Measurements from ENCODE around the gene KRTAP23-1. TPM values are rescaled to one million over a fixed set of nuclear protein-coding genes. Genes with fewer than 3 reads are reported as not detected.

KRTAP23-1 gene, protein sequence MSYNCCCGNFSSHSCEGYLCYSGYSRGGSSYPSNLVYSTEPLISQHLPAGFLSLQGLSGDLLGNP
- total RNA-seq (not detected), polyA plus RNA-seq (not detected), total RNA-seq (not detected)

GRCh38 chr21:30348506-30348905, at the start of gene KRTAP23-1:
Gene KRTAP23-1 (minus strand): TSS chr21:30348606. CDS start chr21:30348606, 0 bp downstream.
- Histone ChIP-seq H3K36me3 (ENCODE audit: control insufficient read depth in 2 of 3, insufficient read depth in 3 of 3, low read length in 3 of 3) (no peaks in the 10 kb centered on the region), H3K9me3 (ENCODE audit: control insufficient read depth in 2 of 3, low read length in 3 of 3) (no peaks in the 10 kb centered on the region), H3K4me1 (ENCODE audit: control insufficient read depth in 2 of 2, insufficient read depth in 2 of 2, low read length in 2 of 2) (no peaks in the 10 kb centered on the region), H3K4me3 (ENCODE audit: low read length) (no peak within 1 kb of the TSS), H3K27me3 (ENCODE audit: control insufficient read depth in 2 of 2, insufficient read depth in 2 of 2, low read length in 2 of 2) (no peaks in the 10 kb centered on the region), H3K27ac (ENCODE audit: low read depth, low read length) (no peak within 1 kb of the TSS)
- Mint-ChIP-seq H3K9me3 (peaks cover 0 to 4% (median 0%) of the 10 kb centered on the region in 11 donors), H3K4me1 (no peaks in the 10 kb centered on the region), H3K4me3 (no peak within 1 kb of the TSS), H3K36me3 (no peaks in the 10 kb centered on the region), H3K27ac (no peak within 1 kb of the TSS), H3K27me3 (peaks cover 0 to 13% (median 4%) of the 10 kb centered on the region in 5 donors)
- intact Hi-C loops (cut with micrococcal nuclease): no loop called here
- POLR2A ChIA-PET: no interaction called here
- ATAC-seq: no peak
- CTCF ChIA-PET: interaction anchor here (0.6 kb wide), 1 partner anchor 9 kb away, joined by 4 read pairs; no protein-coding TSS in a partner anchor
- DNase-seq: no peak

- Mint-ChIP-seq H3K4me1 (no peaks in the 10 kb centered on the region), H3K36me3 (no peaks in the 10 kb centered on the region), H3K9me3 (peaks cover 0 to 9% (median 0%) of the 10 kb centered on the region in 11 donors), H3K4me3 (no peak within 1 kb of the TSS), H3K27me3 (peaks cover 0 to 12% (median 6%) of the 10 kb centered on the region in 5 donors), H3K27ac (no peak within 1 kb of the TSS)
- no peaks in the 10 kb centered on the region for H3K36me3 ChIP-seq (ENCODE audit: control insufficient read depth in 2 of 3, insufficient read depth in 3 of 3, low read length in 3 of 3)
- H3K9me3 ChIP-seq (ENCODE audit: control insufficient read depth in 2 of 3, low read length in 3 of 3): no peaks in the 10 kb centered on the region
- intact Hi-C loops (cut with micrococcal nuclease): no loop called here
- no peaks in the 10 kb centered on the region for H3K4me1 ChIP-seq (ENCODE audit: control insufficient read depth in 2 of 2, insufficient read depth in 2 of 2, low read length in 2 of 2)
- H3K27ac ChIP-seq (ENCODE audit: low read depth, low read length): no peak within 1 kb of the TSS
- ChIA-PET POLR2A (interaction anchor here (0.6 kb wide), 1 partner anchor 20 kb away, joined by 3 read pairs; no protein-coding TSS in a partner anchor), CTCF (no interaction called here)
- no peaks in the 10 kb centered on the region for H3K27me3 ChIP-seq (ENCODE audit: control insufficient read depth in 2 of 2, insufficient read depth in 2 of 2, low read length in 2 of 2)
- H3K4me3 ChIP-seq (ENCODE audit: low read length): no peak within 1 kb of the TSS
- ATAC-seq (no peak), DNase-seq (no peak)
These were observed 47.3 kb upstream of the KRTAP23-1 start, which contains the start of gene KRTAP13-1 for GRCh38 chr21:30395731-30396130. Gene KRTAP13-1 (plus strand): TSS chr21:30396031. CDS start chr21:30396087, 56 bp downstream.

DNA sequence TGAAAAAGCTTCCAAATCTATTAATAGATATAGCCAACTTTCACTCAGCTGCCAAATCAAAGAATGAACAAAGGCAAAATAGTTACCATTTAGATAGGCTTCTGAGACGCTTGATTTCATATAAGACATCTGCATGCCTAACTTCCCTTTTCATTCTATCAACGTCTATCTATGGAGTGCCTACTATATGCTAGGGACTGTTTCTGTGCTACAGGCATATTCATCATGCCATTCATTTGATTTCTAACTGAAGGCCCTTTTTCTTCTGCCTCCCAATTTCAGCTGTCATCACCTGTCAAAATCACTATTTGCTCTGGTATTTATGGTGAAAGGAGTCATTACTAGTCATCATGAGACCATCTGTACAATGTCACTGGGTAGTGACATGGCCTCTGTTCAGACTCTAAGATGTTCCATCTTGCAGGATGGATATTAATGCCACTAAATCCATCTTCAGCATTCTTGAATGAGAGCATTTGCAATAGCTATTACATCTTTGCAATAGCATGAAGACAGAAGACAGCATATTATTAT, 43.2 kb upstream of the KRTAP23-1 start:
- peaks cover 0 to 21% (median 5%) of the 10 kb centered on the region in 11 donors for H3K9me3 Mint-ChIP-seq
- Histone ChIP-seq H3K36me3 (ENCODE audit: control insufficient read depth in 2 of 3, insufficient read depth in 3 of 3, low read length in 3 of 3) (no peaks in the 10 kb centered on the region), H3K27ac (ENCODE audit: low read depth, low read length) (no peak overlapping the region), H3K4me3 (ENCODE audit: low read length) (no peak overlapping the region), H3K27me3 (ENCODE audit: control insufficient read depth in 2 of 2, insufficient read depth in 2 of 2, low read length in 2 of 2) (no peaks in the 10 kb centered on the region), H3K4me1 (ENCODE audit: control insufficient read depth in 2 of 2, insufficient read depth in 2 of 2, low read length in 2 of 2) (no peaks in the 10 kb centered on the region), H3K9me3 (ENCODE audit: control insufficient read depth in 2 of 3, low read length in 3 of 3) (no peaks in the 10 kb centered on the region)
- intact Hi-C loops (cut with micrococcal nuclease): no loop called here
- H3K4me3 Mint-ChIP-seq: no peak overlapping the region
- H3K27ac Mint-ChIP-seq: no peak overlapping the region
- no peaks in the 10 kb centered on the region for H3K4me1 Mint-ChIP-seq
- DNase-seq (no peak), ATAC-seq (no peak)
- peaks cover 0 to 18% (median 5%) of the 10 kb centered on the region in 5 donors for H3K27me3 Mint-ChIP-seq
- ChIA-PET CTCF (no interaction called here), POLR2A (no interaction called here)
- H3K36me3 Mint-ChIP-seq: peaks cover 0 to 5% (median 0%) of the 10 kb centered on the region in 5 donors

DNA sequence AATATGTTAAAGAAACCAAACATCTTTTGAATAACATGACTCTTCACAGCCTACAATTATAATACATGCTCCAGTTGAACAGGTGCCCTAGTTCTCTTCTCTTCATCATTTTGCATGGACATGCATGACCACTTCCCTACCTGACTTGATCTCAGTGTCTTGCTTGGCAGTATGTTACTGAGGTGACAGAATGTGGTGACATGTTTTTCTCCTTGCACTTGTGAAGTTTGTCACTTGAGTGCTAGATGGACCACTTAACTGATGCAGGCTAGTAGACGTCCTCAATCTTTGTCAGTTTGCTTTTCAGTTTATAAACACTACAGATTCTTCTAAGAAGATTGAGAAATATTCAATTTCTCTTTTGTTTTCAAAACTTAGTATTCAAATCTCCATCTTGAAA, 33.8 kb upstream of the KRTAP23-1 start:
- Histone ChIP-seq H3K9me3 (ENCODE audit: control insufficient read depth in 2 of 3, low read length in 3 of 3) (no peaks in the 10 kb centered on the region), H3K4me3 (ENCODE audit: low read length) (no peak overlapping the region), H3K27me3 (ENCODE audit: control insufficient read depth in 2 of 2, insufficient read depth in 2 of 2, low read length in 2 of 2) (no peaks in the 10 kb centered on the region), H3K27ac (ENCODE audit: low read depth, low read length) (no peak overlapping the region), H3K36me3 (ENCODE audit: control insufficient read depth in 2 of 3, insufficient read depth in 3 of 3, low read length in 3 of 3) (no peaks in the 10 kb centered on the region), H3K4me1 (ENCODE audit: control insufficient read depth in 2 of 2, insufficient read depth in 2 of 2, low read length in 2 of 2) (no peaks in the 10 kb centered on the region)
- Mint-ChIP-seq H3K27me3 (peaks cover 0 to 23% (median 12%) of the 10 kb centered on the region in 5 donors), H3K36me3 (no peaks in the 10 kb centered on the region), H3K4me1 (no peaks in the 10 kb centered on the region), H3K9me3 (peaks cover 0 to 6% (median 0%) of the 10 kb centered on the region in 11 donors), H3K4me3 (no peak overlapping the region), H3K27ac (no peak overlapping the region)
- DNase-seq (no peak), ATAC-seq (no peak)
- POLR2A ChIA-PET: no interaction called here
- CTCF ChIA-PET: no interaction called here
- intact Hi-C loops (cut with micrococcal nuclease): no loop called here

DNA sequence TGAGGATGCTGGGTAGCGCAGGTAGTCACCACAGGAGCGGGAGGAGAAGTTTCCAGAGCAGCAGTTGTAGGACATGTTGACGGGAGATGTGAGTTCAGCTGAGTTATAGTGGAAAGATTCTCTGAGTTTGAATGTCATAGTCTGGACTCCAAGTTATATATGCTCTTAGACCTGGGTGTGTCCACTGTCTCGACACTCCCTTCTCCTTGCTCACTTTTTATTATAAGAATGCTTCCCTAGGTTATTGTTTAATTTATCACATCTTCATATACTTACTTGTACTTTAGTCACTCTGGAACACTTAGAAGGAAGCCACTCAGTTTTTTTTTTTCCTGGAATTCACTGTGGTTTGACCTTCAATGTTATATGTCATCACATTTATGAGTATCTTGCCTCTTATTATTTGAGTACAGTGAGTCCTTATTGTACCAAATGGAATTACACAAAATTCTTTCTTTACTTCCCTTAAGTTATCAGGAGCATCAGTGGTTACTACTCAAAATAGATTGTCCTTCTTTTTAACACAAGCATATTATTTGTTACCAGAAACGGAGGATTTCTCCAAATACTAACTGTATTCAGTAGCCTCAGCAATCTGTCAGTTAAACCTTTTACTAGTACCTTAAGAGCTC, 23.8 kb upstream of the KRTAP23-1 start, which contains the start of gene KRTAP13-2:
TSS of gene KRTAP13-2 (minus strand) at position 133 of the 632 bp plus-strand sequence. CDS start at position 75, 58 bp downstream.
- H3K36me3 ChIP-seq (ENCODE audit: control insufficient read depth in 2 of 3, insufficient read depth in 3 of 3, low read length in 3 of 3): no peaks in the 10 kb centered on the region
- Mint-ChIP-seq H3K27me3 (peaks cover 0 to 30% (median 11%) of the 10 kb centered on the region in 5 donors), H3K4me3 (no peak within 1 kb of the TSS), H3K9me3 (peaks cover 0 to 8% (median 2%) of the 10 kb centered on the region in 11 donors), H3K36me3 (no peaks in the 10 kb centered on the region), H3K27ac (no peak within 1 kb of the TSS), H3K4me1 (no peaks in the 10 kb centered on the region)
- H3K9me3 ChIP-seq (ENCODE audit: control insufficient read depth in 2 of 3, low read length in 3 of 3): no peaks in the 10 kb centered on the region
- intact Hi-C loops (cut with micrococcal nuclease): no loop called here
- H3K4me1 ChIP-seq (ENCODE audit: control insufficient read depth in 2 of 2, insufficient read depth in 2 of 2, low read length in 2 of 2): no peaks in the 10 kb centered on the region
- no peak for DNase-seq
- no peaks in the 10 kb centered on the region for H3K27me3 ChIP-seq (ENCODE audit: control insufficient read depth in 2 of 2, insufficient read depth in 2 of 2, low read length in 2 of 2)
- ChIA-PET POLR2A (no interaction called here), CTCF (no interaction called here)
- no peak for ATAC-seq
- H3K4me3 ChIP-seq (ENCODE audit: low read length): no peak within 1 kb of the TSS
- no peak within 1 kb of the TSS for H3K27ac ChIP-seq (ENCODE audit: low read depth, low read length)

- POLR2A ChIA-PET: no interaction called here
- Mint-ChIP-seq H3K27me3 (peaks cover 0 to 20% (median 8%) of the 10 kb centered on the region in 5 donors), H3K4me1 (peaks cover 0 to 4% (median 0%) of the 10 kb centered on the region in 7 donors), H3K36me3 (no peaks in the 10 kb centered on the region), H3K9me3 (peaks cover 0 to 3% (median 0%) of the 10 kb centered on the region in 11 donors), H3K27ac (no peak overlapping the region), H3K4me3 (no peak overlapping the region)
- Histone ChIP-seq H3K27me3 (ENCODE audit: control insufficient read depth in 2 of 2, insufficient read depth in 2 of 2, low read length in 2 of 2) (no peaks in the 10 kb centered on the region), H3K4me3 (ENCODE audit: low read length) (no peak overlapping the region), H3K9me3 (ENCODE audit: control insufficient read depth in 2 of 3, low read length in 3 of 3) (no peaks in the 10 kb centered on the region), H3K4me1 (ENCODE audit: control insufficient read depth in 2 of 2, insufficient read depth in 2 of 2, low read length in 2 of 2) (no peaks in the 10 kb centered on the region), H3K27ac (ENCODE audit: low read depth, low read length) (no peak overlapping the region), H3K36me3 (ENCODE audit: control insufficient read depth in 2 of 3, insufficient read depth in 3 of 3, low read length in 3 of 3) (no peaks in the 10 kb centered on the region)
- intact Hi-C loops (cut with micrococcal nuclease): no loop called here
- ATAC-seq (no peak), DNase-seq (no peak)
- CTCF ChIA-PET: no interaction called here
These were observed 7.5 kb upstream of the KRTAP23-1 start for GRCh38 chr21:30355906-30356305.

All from naive thymus-derived CD4-positive, alpha-beta T cell (primary cell).